ENCODE data around the gene TMEM52. TPM values are rescaled to one million over a fixed set of nuclear protein-coding genes. Genes with fewer than 3 reads are reported as not detected.

Gene TMEM52
- total RNA-seq, 2 donors from 2014 or later, result 6.0 to 6.3 TPM

DNA sequence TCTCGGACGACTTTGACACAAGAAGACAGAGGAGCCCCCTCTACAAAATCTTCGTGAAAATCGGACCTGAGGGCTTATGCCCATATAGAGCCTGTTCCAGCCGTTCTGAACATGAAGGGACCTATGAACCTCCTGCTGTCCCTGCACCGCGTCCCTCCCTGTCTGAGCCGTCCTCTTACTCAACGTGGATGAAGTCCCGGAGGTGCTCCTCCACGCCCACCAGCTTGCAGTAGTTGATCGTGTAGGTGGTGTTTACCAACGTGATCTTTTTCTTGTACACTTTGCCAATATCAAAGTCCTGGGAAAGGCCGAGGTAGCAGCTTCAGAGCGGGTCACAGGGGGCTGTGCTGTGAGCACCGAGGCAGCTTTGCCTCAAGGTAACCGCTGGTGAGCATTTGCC, 44.5 kb upstream of the TMEM52 start:
- H3K4me1 Mint-ChIP-seq, result peaks cover 6% of the 10 kb centered on the region
- WGBS, 2 experiments (ENCODE audit: insufficient coverage in 1 of 2, insufficient read length in 1 of 2), result 90 to 94% methylated on average over 17 of the region's 17 CpGs
- no peak overlapping the region for H3K9ac ChIP-seq (ENCODE audit: extremely low read depth, low read length, poor library complexity, severe bottlenecking)
- no peaks in the 10 kb centered on the region for H3K9me3 ChIP-seq (ENCODE audit: control insufficient read depth, low read length)
- H3K27me3 ChIP-seq (ENCODE audit: control insufficient read depth, insufficient read depth, low read length, poor library complexity, severe bottlenecking), result no peaks in the 10 kb centered on the region
- no peaks in the 10 kb centered on the region for H3K36me3 ChIP-seq (ENCODE audit: control insufficient read depth, insufficient read depth, low read length)
- TF ChIP-seq, protein P1, sequence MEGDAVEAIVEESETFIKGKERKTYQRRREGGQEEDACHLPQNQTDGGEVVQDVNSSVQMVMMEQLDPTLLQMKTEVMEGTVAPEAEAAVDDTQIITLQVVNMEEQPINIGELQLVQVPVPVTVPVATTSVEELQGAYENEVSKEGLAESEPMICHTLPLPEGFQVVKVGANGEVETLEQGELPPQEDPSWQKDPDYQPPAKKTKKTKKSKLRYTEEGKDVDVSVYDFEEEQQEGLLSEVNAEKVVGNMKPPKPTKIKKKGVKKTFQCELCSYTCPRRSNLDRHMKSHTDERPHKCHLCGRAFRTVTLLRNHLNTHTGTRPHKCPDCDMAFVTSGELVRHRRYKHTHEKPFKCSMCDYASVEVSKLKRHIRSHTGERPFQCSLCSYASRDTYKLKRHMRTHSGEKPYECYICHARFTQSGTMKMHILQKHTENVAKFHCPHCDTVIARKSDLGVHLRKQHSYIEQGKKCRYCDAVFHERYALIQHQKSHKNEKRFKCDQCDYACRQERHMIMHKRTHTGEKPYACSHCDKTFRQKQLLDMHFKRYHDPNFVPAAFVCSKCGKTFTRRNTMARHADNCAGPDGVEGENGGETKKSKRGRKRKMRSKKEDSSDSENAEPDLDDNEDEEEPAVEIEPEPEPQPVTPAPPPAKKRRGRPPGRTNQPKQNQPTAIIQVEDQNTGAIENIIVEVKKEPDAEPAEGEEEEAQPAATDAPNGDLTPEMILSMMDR (conservative IDR thresholded peaks at IDR 0.05), result no peak
- H3K36me3 Mint-ChIP-seq (ENCODE audit: low read depth), result no peaks in the 10 kb centered on the region
- no peaks in the 10 kb centered on the region for H3K9me3 Mint-ChIP-seq
- no peak overlapping the region for H3K27ac ChIP-seq (ENCODE audit: low read depth, low read length)
- H3K27me3 Mint-ChIP-seq (ENCODE audit: insufficient read depth), result no peaks in the 10 kb centered on the region
- H3K4me3 Mint-ChIP-seq, result no peak overlapping the region
- H3K4me3 ChIP-seq (ENCODE audit: low read length), result no peak overlapping the region
- no peaks in the 10 kb centered on the region for H3K4me1 ChIP-seq (ENCODE audit: control insufficient read depth, insufficient read depth, low read length)
- no peak overlapping the region for H3K27ac Mint-ChIP-seq
- no peak for DNase-seq

DNA sequence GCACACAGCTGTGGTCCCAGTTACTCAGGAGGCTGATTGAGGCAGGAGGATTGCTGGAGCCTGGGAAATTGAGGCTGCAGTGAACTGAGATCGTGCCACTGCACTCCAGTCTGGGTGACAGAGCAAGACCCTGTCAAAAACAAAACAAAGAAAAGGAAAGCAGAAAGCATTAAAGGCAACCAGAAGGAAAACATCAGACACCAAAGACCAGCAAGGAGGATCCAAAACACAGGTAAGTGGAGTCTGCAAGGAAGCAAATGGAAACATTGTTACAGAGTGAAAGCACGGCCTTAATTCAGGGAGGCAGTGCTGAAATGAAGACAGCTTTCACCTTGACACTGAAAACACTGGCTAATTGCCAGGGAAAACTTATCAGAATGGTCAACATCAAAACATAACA, 43.7 kb upstream of the TMEM52 start:
- Histone ChIP-seq H3K4me3 (ENCODE audit: low read length) (no peak overlapping the region), H3K27ac (ENCODE audit: low read depth, low read length) (no peak overlapping the region), H3K4me1 (ENCODE audit: control insufficient read depth, insufficient read depth, low read length) (no peaks in the 10 kb centered on the region), H3K9me3 (ENCODE audit: control insufficient read depth, low read length) (no peaks in the 10 kb centered on the region), H3K9ac (ENCODE audit: extremely low read depth, low read length, poor library complexity, severe bottlenecking) (no peak overlapping the region), H3K27me3 (ENCODE audit: control insufficient read depth, insufficient read depth, low read length, poor library complexity, severe bottlenecking) (no peaks in the 10 kb centered on the region), H3K36me3 (ENCODE audit: control insufficient read depth, insufficient read depth, low read length) (no peaks in the 10 kb centered on the region)
- Mint-ChIP-seq H3K27me3 (ENCODE audit: insufficient read depth) (no peaks in the 10 kb centered on the region), H3K9me3 (no peaks in the 10 kb centered on the region), H3K4me1 (peaks cover 11% of the 10 kb centered on the region), H3K36me3 (ENCODE audit: low read depth) (no peaks in the 10 kb centered on the region), H3K27ac (no peak overlapping the region), H3K4me3 (no peak overlapping the region)
- 94 to 100% methylated on average over 1 to 2 of the region's 2 CpGs for WGBS, 2 experiments (ENCODE audit: insufficient coverage in 1 of 2, insufficient read length in 1 of 2)
- TF ChIP-seq, protein P1 (conservative IDR thresholded peaks at IDR 0.05), result no peak
- DNase-seq, result no peak

DNA sequence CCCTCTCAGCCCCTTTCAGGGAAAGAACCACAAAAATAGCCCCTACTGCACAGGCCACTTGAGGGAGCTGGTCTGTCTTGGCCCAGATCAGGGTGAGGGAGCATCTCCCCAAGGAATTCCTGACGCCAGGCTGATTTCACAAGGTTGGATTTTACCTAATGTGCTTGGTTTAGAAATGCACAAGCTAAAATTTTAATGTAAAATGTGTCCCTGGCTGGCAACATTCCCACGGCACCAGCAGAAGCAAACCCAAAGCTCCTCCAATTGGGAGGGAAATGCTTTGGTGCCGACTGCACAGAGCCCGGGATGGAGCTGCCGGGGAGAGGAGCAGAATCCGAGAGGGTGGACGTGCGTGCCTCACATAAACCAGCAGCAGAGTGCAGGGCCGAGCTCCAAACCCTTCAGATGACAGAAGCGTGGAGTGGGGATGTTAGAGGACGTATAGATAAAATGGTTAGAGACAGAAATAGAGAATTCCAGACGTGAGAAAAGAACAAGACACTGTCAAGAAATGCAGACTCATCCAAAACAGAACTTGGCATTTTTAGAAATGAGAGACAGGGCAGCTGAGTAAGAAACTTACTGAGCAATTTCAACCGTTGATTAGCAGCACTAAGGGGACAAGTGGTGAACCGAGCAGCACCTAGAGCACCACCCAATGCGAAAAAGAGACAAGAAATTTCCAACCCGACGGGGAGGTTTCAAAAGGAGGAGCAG, 41.6 kb upstream of the TMEM52 start:
- 83 to 84% methylated on average over 7 to 17 of the region's 17 CpGs for WGBS, 2 experiments (ENCODE audit: insufficient coverage in 1 of 2, insufficient read length in 1 of 2)

More for the DNA sequence above, 41.6 kb upstream of the TMEM52 start:
- TF ChIP-seq, protein P1 (conservative IDR thresholded peaks at IDR 0.05), result no peak
- H3K4me1 ChIP-seq (ENCODE audit: control insufficient read depth, insufficient read depth, low read length), result no peaks in the 10 kb centered on the region
- H3K27me3 ChIP-seq (ENCODE audit: control insufficient read depth, insufficient read depth, low read length, poor library complexity, severe bottlenecking), result no peaks in the 10 kb centered on the region
- H3K27me3 Mint-ChIP-seq (ENCODE audit: insufficient read depth), result no peaks in the 10 kb centered on the region
- H3K36me3 Mint-ChIP-seq (ENCODE audit: low read depth), result no peaks in the 10 kb centered on the region
- no peak overlapping the region for H3K4me3 ChIP-seq (ENCODE audit: low read length)
- H3K4me1 Mint-ChIP-seq, result peaks cover 11% of the 10 kb centered on the region
- no peak overlapping the region for H3K27ac ChIP-seq (ENCODE audit: low read depth, low read length)
- DNase-seq, result no peak
- no peak overlapping the region for H3K9ac ChIP-seq (ENCODE audit: extremely low read depth, low read length, poor library complexity, severe bottlenecking)
- H3K9me3 Mint-ChIP-seq, result no peaks in the 10 kb centered on the region
- no peaks in the 10 kb centered on the region for H3K36me3 ChIP-seq (ENCODE audit: control insufficient read depth, insufficient read depth, low read length)
- no peaks in the 10 kb centered on the region for H3K9me3 ChIP-seq (ENCODE audit: control insufficient read depth, low read length)
- H3K4me3 Mint-ChIP-seq, result no peak overlapping the region
- H3K27ac Mint-ChIP-seq, result no peak overlapping the region
